Activated B cell treated with CpG ODN at 0.5 μM for 24 hours (primary cell): ENCODE results near the gene PTPRD. TPM values are rescaled to one million over a fixed set of nuclear protein-coding genes. Genes with fewer than 3 reads are reported as not detected.

Source experiments
- ATAC-seq: fragments of 200-7000 bp; cut with Tn5 transposase; one replicate; pipeline ENCODE4 v1.10.0; 2021; ENCODE audit warnings: low read depth, mild to moderate bottlenecking, moderate library complexity
- CTCF ChIA-PET: fragments of 350-600 bp; sonication (Branson Sonifier 250); formaldehyde crosslinking; loops from one replicate; lab custom pipeline; 2021; ENCODE audit warnings: antibody characterized with exemption; lab: Charles Lee
- POLR2A ChIA-PET: fragments of 350-600 bp; sonication (Branson Sonifier 250); formaldehyde crosslinking; loops from one replicate; lab custom pipeline; 2021; ENCODE audit warnings: antibody characterized with exemption; lab: Charles Lee
- DNase-seq: peaks from one replicate; pipeline ENCODE4 v3.0.0; 2022
- H3K27ac Mint-ChIP-seq: one replicate; pipeline ENCODE4 v1.8.0; 2020; ENCODE audit warnings: mixed read lengths
- H3K27me3 Mint-ChIP-seq: one replicate; pipeline ENCODE4 v1.8.0; 2021; ENCODE audit warnings: mixed read lengths
- H3K36me3 Mint-ChIP-seq: one replicate; pipeline ENCODE4 v1.8.0; 2021; ENCODE audit warnings: low read depth, mixed read lengths
- H3K4me1 Mint-ChIP-seq: one replicate; pipeline ENCODE4 v1.8.0; 2021; ENCODE audit warnings: mixed read lengths
- H3K4me3 Mint-ChIP-seq: one replicate; pipeline ENCODE4 v1.8.0; 2020; ENCODE audit warnings: mild to moderate bottlenecking, mixed read lengths
- H3K9me3 Mint-ChIP-seq: one replicate; pipeline ENCODE4 v1.8.0; 2020; ENCODE audit warnings: mixed read lengths
- CTCF ChIP-seq: fragments of 200-600 bp; IDR thresholded peaks from one replicate; pipeline ENCODE4 v1.8.0; 2022; ENCODE audit warnings: antibody characterized with exemption, mild to moderate bottlenecking
- intact Hi-C: fragments of 100-400 bp; cut with micrococcal nuclease; formaldehyde crosslinking; loops from one replicate; pipeline ENCODE4 v1.15.1; 2024
- total RNA-seq: library from RNA; stranded (reverse); gene quantifications from 2 replicates; pipeline ENCODE4 v1.2.3, GENCODE V29; 2022

Gene PTPRD
- total RNA-seq, 1 donor from 2014 or later, result 0.04 TPM

- no peaks in the 10 kb centered on the region for H3K27me3 Mint-ChIP-seq
- H3K27ac Mint-ChIP-seq, result no peak overlapping the region
- ATAC-seq (no peak), DNase-seq (no peak)
- no peaks in the 10 kb centered on the region for H3K36me3 Mint-ChIP-seq
- H3K4me3 Mint-ChIP-seq, result no peak overlapping the region
- H3K9me3 Mint-ChIP-seq, result no peaks in the 10 kb centered on the region
- no peaks in the 10 kb centered on the region for H3K4me1 Mint-ChIP-seq
- TF ChIP-seq CTCF, result no peak
- ChIA-PET POLR2A (no interaction called here), CTCF (no interaction called here)
- intact Hi-C loops, result no loop called here
Observed at GRCh38 chr9:8745347-8745746, 1867.5 kb downstream of the PTPRD start.

- H3K36me3 Mint-ChIP-seq, result no peaks in the 10 kb centered on the region
- ChIA-PET POLR2A (no interaction called here), CTCF (no interaction called here)
- no peak overlapping the region for H3K4me3 Mint-ChIP-seq
- H3K27ac Mint-ChIP-seq, result no peak overlapping the region
- H3K4me1 Mint-ChIP-seq, result no peaks in the 10 kb centered on the region
- no peak for TF ChIP-seq CTCF
- ATAC-seq, result no peak
- DNase-seq, result no peak
- H3K9me3 Mint-ChIP-seq, result no peaks in the 10 kb centered on the region
- no peaks in the 10 kb centered on the region for H3K27me3 Mint-ChIP-seq
- intact Hi-C loops, result loop anchor here (10.0 kb wide), 1 partner anchor 76 kb away; no protein-coding TSS in a partner anchor
Observed at GRCh38 chr9:8738945-8739344, 1873.9 kb downstream of the PTPRD start.

- H3K4me1 Mint-ChIP-seq, result no peaks in the 10 kb centered on the region
- H3K27me3 Mint-ChIP-seq, result no peaks in the 10 kb centered on the region
- H3K9me3 Mint-ChIP-seq, result no peaks in the 10 kb centered on the region
- CTCF ChIA-PET, result no interaction called here
- ATAC-seq, result no peak
- TF ChIP-seq CTCF, result no peak
- intact Hi-C loops, result loop anchor here (10.0 kb wide), 1 partner anchor 78 kb away; no protein-coding TSS in a partner anchor
- H3K4me3 Mint-ChIP-seq, result no peak overlapping the region
- H3K27ac Mint-ChIP-seq, result no peak overlapping the region
- POLR2A ChIA-PET, result no interaction called here
- H3K36me3 Mint-ChIP-seq, result no peaks in the 10 kb centered on the region
- no peak for DNase-seq
Observed at GRCh38 chr9:8736805-8737204, 1876.0 kb downstream of the PTPRD start.

GRCh38 chr9:8734760-8735159 lies 1878.0 kb downstream of the PTPRD start:
- ChIA-PET CTCF (no interaction called here), POLR2A (no interaction called here)
- ATAC-seq, result no peak
- intact Hi-C loops, result loop anchor here (10.0 kb wide), 1 partner anchor 80 kb away; no protein-coding TSS in a partner anchor
- no peaks in the 10 kb centered on the region for H3K9me3 Mint-ChIP-seq
- H3K36me3 Mint-ChIP-seq, result no peaks in the 10 kb centered on the region
- no peaks in the 10 kb centered on the region for H3K4me1 Mint-ChIP-seq
- TF ChIP-seq CTCF, result no peak
- no peak overlapping the region for H3K4me3 Mint-ChIP-seq
- H3K27ac Mint-ChIP-seq, result no peak overlapping the region
- DNase-seq, result no peak
- no peaks in the 10 kb centered on the region for H3K27me3 Mint-ChIP-seq

GRCh38 chr9:8733131-8733954 lies 1879.5 kb downstream of the PTPRD start:
- DNase-seq (no peak), ATAC-seq (no peak)
- no peaks in the 10 kb centered on the region for H3K27me3 Mint-ChIP-seq
- no peak overlapping the region for H3K4me3 Mint-ChIP-seq
- H3K36me3 Mint-ChIP-seq, result no peaks in the 10 kb centered on the region
- CTCF ChIA-PET, result no interaction called here
- POLR2A ChIA-PET, result no interaction called here
- no peak for TF ChIP-seq CTCF
- intact Hi-C loops, result loop anchor here (10.0 kb wide), 1 partner anchor 81 kb away; no protein-coding TSS in a partner anchor
- H3K4me1 Mint-ChIP-seq, result no peaks in the 10 kb centered on the region
- H3K9me3 Mint-ChIP-seq, result no peaks in the 10 kb centered on the region
- no peak overlapping the region for H3K27ac Mint-ChIP-seq
